Measurements from ENCODE around the gene LRRC1. TPM values are rescaled to one million over a fixed set of nuclear protein-coding genes. Genes with fewer than 3 reads are reported as not detected.

Gene LRRC1
- total and polyA plus RNA-seq, 2 experiments from 2014 or later, result 11.3 to 16.6 TPM

GRCh38 chr6:53828215-53828614 lies 33.4 kb downstream of the LRRC1 start:
- H3K36me3 ChIP-seq (ENCODE audit: insufficient read depth), result no peaks in the 10 kb centered on the region
- no peak overlapping the region for H3K4me2 ChIP-seq
- Mint-ChIP-seq H3K27ac (no peak overlapping the region), H3K27me3 (ENCODE audit: insufficient read depth, low read depth, poor library complexity) (no peaks in the 10 kb centered on the region), H3K36me3 (ENCODE audit: low read depth) (no peaks in the 10 kb centered on the region), H3K4me1 (peaks cover 45% of the 10 kb centered on the region), H3K9me3 (no peaks in the 10 kb centered on the region), H3K4me3 (no peak overlapping the region)
- H4K20me1 ChIP-seq (replicated peaks; ENCODE audit: insufficient read depth), result no peaks in the 10 kb centered on the region
- H3K4me1 ChIP-seq (ENCODE audit: insufficient read depth), result peaks cover 25% of the 10 kb centered on the region
- H3K27me3 ChIP-seq (ENCODE audit: insufficient read depth), result no peaks in the 10 kb centered on the region
- H3F3A ChIP-seq (replicated peaks; ENCODE audit: low read depth), result no peaks in the 10 kb centered on the region
- TF ChIP-seq STAT1 (IDR thresholded peaks at IDR 0.05; ENCODE audit: unreplicated experiment), result no peak
- no peak for TF ChIP-seq ZNF331 (CRISPR knock-in tag; IDR thresholded peaks at IDR 0.05; ENCODE audit: low read depth)
- no peak for TF ChIP-seq JUNB (IDR thresholded peaks at IDR 0.05; ENCODE audit: unreplicated experiment)
- TF ChIP-seq, protein P1, sequence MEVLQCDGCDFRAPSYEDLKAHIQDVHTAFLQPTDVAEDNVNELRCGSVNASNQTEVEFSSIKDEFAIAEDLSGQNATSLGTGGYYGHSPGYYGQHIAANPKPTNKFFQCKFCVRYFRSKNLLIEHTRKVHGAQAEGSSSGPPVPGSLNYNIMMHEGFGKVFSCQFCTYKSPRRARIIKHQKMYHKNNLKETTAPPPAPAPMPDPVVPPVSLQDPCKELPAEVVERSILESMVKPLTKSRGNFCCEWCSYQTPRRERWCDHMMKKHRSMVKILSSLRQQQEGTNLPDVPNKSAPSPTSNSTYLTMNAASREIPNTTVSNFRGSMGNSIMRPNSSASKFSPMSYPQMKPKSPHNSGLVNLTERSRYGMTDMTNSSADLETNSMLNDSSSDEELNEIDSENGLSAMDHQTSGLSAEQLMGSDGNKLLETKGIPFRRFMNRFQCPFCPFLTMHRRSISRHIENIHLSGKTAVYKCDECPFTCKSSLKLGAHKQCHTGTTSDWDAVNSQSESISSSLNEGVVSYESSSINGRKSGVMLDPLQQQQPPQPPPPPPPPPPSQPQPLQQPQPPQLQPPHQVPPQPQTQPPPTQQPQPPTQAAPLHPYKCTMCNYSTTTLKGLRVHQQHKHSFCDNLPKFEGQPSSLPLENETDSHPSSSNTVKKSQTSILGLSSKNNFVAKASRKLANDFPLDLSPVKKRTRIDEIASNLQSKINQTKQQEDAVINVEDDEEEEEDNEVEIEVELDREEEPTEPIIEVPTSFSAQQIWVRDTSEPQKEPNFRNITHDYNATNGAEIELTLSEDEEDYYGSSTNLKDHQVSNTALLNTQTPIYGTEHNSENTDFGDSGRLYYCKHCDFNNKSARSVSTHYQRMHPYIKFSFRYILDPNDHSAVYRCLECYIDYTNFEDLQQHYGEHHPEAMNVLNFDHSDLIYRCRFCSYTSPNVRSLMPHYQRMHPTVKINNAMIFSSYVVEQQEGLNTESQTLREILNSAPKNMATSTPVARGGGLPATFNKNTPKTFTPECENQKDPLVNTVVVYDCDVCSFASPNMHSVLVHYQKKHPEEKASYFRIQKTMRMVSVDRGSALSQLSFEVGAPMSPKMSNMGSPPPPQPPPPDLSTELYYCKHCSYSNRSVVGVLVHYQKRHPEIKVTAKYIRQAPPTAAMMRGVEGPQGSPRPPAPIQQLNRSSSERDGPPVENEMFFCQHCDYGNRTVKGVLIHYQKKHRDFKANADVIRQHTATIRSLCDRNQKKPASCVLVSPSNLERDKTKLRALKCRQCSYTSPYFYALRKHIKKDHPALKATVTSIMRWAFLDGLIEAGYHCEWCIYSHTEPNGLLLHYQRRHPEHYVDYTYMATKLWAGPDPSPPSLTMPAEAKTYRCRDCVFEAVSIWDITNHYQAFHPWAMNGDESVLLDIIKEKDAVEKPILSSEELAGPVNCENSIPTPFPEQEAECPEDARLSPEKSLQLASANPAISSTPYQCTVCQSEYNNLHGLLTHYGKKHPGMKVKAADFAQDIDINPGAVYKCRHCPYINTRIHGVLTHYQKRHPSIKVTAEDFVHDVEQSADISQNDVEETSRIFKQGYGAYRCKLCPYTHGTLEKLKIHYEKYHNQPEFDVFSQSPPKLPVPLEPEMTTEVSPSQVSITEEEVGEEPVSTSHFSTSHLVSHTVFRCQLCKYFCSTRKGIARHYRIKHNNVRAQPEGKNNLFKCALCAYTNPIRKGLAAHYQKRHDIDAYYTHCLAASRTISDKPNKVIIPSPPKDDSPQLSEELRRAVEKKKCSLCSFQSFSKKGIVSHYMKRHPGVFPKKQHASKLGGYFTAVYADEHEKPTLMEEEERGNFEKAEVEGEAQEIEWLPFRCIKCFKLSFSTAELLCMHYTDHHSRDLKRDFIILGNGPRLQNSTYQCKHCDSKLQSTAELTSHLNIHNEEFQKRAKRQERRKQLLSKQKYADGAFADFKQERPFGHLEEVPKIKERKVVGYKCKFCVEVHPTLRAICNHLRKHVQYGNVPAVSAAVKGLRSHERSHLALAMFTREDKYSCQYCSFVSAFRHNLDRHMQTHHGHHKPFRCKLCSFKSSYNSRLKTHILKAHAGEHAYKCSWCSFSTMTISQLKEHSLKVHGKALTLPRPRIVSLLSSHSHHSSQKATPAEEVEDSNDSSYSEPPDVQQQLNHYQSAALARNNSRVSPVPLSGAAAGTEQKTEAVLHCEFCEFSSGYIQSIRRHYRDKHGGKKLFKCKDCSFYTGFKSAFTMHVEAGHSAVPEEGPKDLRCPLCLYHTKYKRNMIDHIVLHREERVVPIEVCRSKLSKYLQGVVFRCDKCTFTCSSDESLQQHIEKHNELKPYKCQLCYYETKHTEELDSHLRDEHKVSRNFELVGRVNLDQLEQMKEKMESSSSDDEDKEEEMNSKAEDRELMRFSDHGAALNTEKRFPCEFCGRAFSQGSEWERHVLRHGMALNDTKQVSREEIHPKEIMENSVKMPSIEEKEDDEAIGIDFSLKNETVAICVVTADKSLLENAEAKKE (CRISPR knock-in tag; IDR thresholded peaks at IDR 0.05), result no peak
- TF ChIP-seq EZH2phosphoT487 (IDR thresholded peaks at IDR 0.05; ENCODE audit: unreplicated experiment), result no peak
- TF ChIP-seq POLR2AphosphoS5 (IDR thresholded peaks at IDR 0.05; ENCODE audit: low read depth), result no peak
- no peak for TF ChIP-seq EZH2 (IDR thresholded peaks at IDR 0.05; ENCODE audit: low read depth, unreplicated experiment)
- TF ChIP-seq, protein P2, sequence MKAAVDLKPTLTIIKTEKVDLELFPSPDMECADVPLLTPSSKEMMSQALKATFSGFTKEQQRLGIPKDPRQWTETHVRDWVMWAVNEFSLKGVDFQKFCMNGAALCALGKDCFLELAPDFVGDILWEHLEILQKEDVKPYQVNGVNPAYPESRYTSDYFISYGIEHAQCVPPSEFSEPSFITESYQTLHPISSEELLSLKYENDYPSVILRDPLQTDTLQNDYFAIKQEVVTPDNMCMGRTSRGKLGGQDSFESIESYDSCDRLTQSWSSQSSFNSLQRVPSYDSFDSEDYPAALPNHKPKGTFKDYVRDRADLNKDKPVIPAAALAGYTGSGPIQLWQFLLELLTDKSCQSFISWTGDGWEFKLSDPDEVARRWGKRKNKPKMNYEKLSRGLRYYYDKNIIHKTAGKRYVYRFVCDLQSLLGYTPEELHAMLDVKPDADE (IDR thresholded peaks at IDR 0.05), result no peak
- no peak for TF ChIP-seq CTCF (conservative IDR thresholded peaks at IDR 0.05; ENCODE audit: low read depth in 2 of 2)
- no peak for DNase-seq (ENCODE audit: low spot score)
- H3K27ac ChIP-seq (ENCODE audit: low read depth), result no peak overlapping the region; the same call in 1 of the 2 replicates
- no peaks in the 10 kb centered on the region for H3K9me2 ChIP-seq (ENCODE audit: insufficient read depth)
- no peak for ATAC-seq
- H3K79me2 ChIP-seq (replicated peaks; ENCODE audit: insufficient read depth), result peaks cover 79% of the 10 kb centered on the region
- H3K4me3 ChIP-seq, result no peak overlapping the region
- no peak overlapping the region for H2AFZ ChIP-seq
